Measurements from ENCODE around the gene NYNRIN.

The NYNRIN gene

GRCh38 chr14:24459331-24459730 is 60.5 kb downstream of the NYNRIN start:
- no peak for DNase-seq

GRCh38 chr14:24461336-24461735 is 62.5 kb downstream of the NYNRIN start:
- DNase-seq: no peak

- no peak for DNase-seq
These were observed 64.4 kb downstream of the NYNRIN start for GRCh38 chr14:24463017-24463883.

- no peak for DNase-seq
These were observed 65.3 kb downstream of the NYNRIN start for GRCh38 chr14:24463884-24464785.

- no peak for DNase-seq
These were observed 66.6 kb downstream of the NYNRIN start for GRCh38 chr14:24465368-24465767.

- no peak for DNase-seq
These were observed 67.0 kb downstream of the NYNRIN start for GRCh38 chr14:24465805-24466204.

All from activated CD4-positive, alpha-beta T cell treated with anti-CD3 and anti-CD28 coated beads for 4 hours (primary cell).